Measurements from ENCODE around the gene PBX1.

DNA sequence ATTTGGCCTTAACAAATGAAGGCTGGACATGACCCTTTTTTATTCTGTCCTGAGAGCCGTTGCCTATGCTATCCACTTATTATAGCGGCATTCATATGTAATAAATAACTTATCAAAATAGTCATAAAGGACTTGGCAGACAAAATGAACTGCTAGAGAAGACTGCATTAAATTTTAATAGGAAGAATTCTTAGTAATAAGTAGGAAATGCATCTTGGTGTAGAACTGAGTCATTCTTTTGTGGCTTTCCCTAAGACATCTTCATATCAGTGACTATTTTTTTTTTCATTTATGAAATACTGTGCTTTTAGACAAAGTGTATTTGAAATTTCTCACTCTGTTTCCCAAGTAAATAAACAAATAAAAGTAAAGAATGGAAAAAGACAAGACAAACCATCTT, 45.6 kb downstream of the PBX1 start:
- TF ChIP-seq, protein P1, sequence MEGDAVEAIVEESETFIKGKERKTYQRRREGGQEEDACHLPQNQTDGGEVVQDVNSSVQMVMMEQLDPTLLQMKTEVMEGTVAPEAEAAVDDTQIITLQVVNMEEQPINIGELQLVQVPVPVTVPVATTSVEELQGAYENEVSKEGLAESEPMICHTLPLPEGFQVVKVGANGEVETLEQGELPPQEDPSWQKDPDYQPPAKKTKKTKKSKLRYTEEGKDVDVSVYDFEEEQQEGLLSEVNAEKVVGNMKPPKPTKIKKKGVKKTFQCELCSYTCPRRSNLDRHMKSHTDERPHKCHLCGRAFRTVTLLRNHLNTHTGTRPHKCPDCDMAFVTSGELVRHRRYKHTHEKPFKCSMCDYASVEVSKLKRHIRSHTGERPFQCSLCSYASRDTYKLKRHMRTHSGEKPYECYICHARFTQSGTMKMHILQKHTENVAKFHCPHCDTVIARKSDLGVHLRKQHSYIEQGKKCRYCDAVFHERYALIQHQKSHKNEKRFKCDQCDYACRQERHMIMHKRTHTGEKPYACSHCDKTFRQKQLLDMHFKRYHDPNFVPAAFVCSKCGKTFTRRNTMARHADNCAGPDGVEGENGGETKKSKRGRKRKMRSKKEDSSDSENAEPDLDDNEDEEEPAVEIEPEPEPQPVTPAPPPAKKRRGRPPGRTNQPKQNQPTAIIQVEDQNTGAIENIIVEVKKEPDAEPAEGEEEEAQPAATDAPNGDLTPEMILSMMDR (IDR thresholded peaks at IDR 0.05): no peak
- TF ChIP-seq EP300 (IDR thresholded peaks at IDR 0.05) (no peak), POLR2A (IDR thresholded peaks at IDR 0.05) (no peak)

Data from sigmoid colon (tissue), 4 donors.